ENCODE measurements around the gene ASRGL1.

- TF ChIP-seq CTCF (IDR thresholded peaks at IDR 0.05) (no peak), POLR2A (IDR thresholded peaks at IDR 0.05) (no peak)
Observed at GRCh38 chr11:62400281-62400680, 63.0 kb downstream of the ASRGL1 start.
